ENCODE data around the gene DGKI.

The DGKI gene

DNA sequence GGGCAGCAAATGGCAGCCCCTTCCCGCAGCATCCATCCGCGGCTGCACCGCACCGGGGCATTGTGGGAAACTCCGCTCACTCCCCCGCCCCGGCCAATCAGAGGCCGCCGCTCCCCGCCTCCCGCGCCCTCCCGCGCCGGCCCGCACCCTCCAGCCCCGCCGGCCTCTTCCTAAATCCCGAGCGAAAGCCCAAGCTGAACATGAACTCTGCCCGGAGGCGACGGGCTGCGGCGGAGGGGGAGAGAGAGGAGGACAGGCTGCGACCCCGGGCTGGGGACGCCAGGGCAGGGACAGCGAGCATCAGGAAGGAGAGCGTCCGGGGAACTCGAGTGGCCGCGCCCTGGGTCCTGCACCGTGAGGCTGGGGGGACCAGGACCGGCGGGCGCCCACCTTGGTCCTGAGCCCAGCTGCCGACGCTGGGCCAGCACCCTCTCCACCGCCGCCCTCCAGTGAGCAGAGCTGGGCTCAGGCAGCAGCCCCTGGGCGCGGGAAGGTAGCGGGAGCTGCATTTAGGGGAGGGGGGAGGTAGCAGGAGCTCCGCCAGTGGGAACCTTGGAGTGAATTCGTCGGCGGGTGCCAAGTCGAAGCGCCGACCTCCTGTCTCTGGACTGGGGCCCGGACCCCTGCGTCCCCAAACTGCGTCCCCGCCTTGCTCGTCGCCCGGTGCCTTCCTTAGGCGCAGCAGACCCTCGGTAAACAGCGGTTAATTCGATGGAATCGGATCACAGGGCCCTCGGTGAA is at the start of gene DGKI:
Gene DGKI (minus strand): TSS at position 148 of the 741 bp plus-strand sequence.
- DNase-seq, result no peak

DNA sequence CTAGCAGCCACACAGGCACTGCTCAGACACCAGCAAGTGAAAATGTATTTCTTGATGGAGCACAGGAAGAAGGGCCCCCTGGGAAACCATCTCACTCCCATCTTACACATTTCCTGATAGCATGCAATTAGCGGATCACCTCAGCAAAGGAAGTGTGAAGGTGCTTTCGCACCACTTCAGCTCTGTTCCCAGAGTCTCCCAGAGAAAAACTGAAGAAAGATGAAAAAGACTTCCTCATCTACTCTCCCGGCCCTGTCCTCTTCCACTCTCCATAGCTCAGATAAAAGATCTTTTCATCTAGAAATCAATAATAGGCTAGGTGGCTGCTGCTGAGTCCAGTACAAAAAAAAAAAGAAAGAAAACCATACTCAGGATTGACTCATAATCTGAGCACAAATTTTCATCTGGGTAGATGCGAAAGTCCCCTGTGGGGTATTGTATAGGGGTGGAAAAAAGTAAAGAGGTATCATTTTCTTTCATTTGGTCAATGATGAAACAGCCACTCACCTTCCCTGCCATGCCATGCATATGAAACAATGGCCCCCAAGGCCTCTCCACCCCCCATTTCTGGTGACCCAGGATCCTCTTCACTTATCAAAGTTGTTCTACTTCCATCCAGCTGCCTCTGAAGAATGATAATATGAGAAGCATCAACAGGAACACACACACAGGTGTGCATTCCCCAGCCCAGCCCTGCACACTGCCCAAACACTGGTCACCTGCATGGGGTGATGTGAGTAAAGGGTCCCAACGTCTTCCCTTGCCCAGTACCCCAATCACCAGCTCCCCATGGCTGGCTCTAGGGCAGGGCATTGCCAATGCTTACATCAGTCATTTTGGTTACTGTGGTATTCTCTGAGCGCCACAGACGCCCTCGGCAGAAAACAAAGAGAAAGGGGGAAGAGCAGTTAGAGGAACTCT is 48.8 kb upstream of the DGKI start:
- DNase-seq, result no peak

DNA sequence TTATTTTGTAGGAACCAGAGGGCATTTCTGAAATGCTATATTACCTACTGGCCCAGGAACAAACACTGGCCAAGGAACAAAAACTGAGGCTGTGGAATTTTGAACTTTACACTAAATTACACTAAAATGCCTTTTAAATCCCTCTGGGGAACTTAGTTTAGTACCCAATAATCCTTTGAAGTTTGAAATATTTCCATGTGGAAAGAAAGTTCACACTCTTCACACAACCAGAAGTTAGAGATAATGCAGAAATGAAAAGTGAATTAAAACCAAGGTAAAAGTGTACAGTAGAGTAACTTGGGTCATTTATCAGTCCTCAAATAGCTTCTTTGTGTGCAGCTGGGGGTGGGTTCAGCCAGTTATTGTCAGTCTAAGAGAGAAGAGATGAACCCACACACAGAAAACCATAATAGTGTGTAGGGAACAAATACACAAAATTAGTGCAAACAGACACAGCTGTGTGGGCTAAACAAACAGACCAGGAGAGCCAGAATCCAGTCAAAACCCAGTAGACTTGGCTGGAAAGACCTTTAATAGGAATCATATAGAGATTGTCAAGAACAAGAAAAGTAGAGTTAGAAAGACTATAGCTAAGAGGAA is 46.5 kb upstream of the DGKI start:
- DNase-seq, result no peak

DNA sequence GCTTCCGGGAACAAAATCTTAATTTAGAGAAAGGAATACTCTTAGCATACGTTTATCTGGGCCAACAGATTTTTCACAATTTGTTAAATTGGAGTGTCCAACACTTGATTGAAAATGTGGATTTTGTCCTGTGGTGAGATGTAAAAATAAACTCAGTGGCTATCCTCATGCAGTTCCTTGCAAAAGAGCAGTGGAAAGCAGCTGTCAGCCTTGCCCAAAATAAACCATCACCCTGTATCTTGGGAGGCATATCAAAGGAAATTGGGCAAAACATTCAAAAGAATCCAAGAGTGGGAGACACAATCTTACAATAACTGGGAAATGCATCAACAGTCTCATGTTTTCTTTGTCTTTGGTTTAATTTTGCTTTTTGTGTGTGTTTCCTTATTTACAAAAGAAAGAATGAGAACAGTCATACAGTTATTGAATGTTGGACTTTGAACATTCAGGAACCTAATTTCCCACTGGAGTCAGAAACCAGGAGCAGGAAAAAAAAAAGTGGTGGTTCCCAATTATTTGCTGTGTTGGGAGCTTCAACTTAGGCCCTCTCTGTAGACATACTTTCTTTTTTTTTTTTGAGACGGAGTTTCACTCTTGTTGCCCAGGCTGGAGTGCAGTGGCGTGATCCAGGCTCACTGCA is 44.4 kb upstream of the DGKI start:
- no peak for DNase-seq

DNA sequence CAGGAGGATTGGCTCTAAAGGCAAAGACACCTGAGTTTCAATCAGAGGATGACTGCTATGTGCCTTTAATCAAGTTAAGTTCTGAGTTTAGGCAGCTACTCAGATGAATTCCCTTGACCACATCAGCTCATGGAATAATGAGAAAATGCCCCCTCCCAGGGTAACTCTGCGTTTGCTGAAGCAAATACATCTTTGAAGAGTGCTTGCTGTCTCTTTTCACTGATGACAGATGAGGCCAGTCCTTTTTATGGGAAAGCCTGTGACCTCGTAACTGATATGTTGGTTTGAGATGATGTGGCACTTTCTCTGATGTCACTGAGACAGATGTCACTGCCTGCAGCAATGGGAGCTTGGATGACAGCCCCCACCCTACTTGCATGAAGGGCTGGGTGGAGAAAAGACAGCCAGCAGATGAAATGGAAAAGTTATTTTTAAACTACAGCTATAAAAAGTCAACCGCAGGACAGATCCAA is 43.7 kb upstream of the DGKI start:
- no peak for DNase-seq

DNA sequence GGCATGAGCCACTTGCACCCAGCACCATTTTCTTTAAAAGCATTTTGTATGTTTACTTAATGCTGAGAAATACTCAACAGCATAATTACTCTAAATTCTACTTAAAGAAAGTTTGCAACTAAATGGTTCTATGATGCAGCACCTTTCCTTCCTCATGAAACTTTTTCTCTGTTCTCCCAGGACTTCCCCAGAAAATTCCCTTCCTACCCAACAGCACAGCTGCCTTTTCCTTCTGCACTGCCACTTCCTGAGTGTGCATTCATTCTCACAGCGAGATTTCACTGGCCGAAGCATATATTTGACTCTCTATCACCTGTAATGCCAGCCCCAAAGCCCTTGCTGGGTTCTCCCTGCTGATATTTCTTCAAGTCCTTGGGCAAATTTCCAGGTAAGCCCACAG is 41.5 kb upstream of the DGKI start:
- no peak for DNase-seq

DNA sequence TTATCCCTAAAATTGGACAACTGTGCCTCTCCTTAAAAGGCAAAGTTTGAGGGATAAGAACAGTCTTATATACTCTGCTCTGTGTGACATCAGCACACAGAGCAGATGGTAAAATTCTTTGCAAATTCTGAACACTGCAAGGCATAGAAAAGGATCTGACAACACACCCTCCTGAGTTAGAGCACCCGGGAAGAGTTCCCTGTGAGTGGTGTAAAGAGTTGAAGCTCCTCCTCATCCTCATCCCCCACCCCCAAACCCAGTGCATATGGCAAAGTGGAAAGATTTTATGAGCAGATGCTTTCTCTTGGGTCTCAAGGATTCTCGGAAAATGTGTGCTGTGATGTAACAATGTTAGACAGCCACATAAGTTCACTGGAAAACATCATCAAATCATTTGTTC is 40.0 kb upstream of the DGKI start:
- no peak for DNase-seq

DNA sequence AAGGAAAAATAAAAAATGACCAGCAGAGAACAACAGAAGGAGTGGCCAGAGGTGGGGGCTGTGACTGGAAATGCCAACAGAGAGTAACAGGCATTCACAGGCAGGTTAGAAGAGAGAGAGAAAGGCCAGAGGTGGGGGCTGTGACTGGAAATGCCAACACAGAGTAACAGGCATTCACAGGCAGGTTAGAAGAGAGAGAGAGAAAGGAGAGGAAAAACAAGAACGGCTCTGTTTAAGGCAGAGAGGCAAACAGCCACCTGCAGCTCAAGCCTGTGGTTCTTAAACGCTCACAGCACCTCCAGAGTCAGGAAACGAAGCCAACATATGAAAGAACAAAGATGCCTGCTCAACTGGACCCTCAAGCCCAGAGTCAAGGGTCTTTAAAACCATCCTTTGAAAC is 39.5 kb upstream of the DGKI start:
- DNase-seq, result no peak

DNA sequence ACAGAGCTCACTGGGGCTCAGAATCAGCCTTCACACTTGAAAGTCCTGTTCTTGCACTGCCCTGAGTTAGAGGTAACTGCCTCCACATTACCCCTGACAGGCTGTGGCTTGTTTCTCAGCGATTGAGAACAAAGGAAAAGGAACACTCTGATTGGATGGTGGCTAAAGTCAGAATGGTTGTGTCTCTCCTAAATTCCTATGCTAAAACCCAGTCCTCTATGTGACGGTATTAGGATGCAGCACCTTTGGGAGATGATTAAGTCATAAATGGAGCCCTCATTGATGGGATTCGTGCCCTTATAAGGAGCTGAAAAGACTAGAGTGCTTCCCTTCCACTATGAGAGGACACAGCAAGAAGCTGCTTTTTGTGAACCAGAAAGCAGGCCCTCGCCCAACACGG is 38.9 kb upstream of the DGKI start:
- DNase-seq, result no peak

DNA sequence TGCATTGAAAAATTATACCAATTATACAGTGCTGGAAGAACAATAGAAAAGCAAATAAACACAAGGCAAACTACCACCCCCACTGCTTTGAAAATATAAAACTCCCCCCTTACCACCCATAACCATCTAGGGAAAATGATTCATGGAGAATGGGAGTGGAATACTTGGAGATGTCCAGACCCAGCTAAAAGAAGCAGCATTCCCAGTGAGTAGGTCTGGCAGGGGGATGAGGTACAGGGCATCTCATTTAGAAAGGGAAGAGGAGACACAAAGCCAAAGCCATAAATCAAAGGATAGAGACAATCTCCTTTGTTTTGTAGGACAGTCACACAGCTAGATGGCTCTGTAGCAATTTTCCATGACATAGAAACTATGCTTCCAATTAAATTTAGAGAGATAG is 36.0 kb upstream of the DGKI start:
- no peak for DNase-seq

DNA sequence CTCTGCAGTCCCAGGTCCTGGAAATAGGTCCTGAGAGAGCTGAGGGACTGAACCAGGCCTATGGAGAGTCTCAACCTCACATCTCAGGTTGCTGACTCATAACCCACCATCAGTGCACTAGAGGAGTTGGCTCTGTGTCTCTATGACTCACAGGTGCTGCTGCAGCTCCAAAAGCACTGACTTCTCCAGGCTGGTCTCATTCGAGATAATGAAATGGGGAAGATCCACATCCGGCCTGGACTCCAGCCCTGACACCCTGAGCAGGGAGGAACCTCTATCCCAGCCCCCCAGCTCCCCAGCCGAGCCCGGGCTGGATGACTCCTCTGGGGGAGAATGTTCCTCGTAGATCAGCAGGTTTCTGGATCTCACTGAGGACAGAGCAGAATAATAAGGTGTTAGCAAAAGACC is 35.5 kb upstream of the DGKI start:
- no peak for DNase-seq

DNA sequence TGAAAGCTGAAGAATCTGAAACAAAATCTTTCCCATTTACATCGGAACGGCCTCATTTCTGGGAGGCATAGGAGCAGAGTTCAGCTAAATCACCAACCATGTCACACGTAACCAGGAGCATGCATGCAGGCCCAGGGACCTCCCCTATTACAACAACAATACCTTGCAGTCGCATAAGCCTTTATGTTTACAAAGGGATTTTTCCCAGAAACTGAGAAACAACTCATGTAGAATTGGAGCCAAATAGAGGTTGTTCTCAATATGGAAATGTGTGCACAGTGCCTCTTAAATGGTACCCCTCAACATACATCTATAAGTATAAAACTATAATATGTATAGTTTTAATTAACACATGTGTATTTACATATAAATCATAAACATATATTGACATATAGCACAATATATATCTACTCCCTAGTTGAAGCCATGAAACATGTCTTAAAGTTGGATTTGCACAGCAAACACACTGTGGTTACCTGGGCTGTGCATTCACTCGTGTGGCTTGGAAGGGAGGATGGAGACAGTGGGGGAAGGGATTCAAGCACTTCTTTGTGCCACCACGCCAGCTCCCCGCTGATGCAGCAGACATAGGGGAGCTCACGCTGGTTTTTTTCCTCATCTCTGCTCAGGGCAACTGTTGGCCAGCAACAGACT is 35.0 kb upstream of the DGKI start:
- no peak for DNase-seq

DNA sequence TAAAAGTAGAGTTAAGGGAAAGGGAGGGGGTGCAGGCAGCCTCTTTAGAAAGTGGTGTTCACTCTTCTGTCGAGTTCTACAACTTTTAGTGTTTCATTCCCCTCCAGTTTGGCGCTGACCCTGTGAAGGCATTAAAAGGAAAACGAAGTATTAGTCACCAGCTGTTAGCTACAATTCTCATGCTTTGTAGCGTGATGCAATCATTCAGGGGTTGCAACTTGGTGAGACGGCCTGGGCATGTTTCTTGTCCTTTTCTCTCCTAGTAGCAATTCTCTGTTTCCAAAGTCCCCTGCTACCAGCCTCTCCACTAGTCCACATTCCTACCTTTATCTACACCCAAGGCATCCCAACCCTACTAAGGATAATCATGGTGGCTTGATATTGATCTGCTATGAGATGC is 33.7 kb upstream of the DGKI start:
- DNase-seq, result no peak

DNA sequence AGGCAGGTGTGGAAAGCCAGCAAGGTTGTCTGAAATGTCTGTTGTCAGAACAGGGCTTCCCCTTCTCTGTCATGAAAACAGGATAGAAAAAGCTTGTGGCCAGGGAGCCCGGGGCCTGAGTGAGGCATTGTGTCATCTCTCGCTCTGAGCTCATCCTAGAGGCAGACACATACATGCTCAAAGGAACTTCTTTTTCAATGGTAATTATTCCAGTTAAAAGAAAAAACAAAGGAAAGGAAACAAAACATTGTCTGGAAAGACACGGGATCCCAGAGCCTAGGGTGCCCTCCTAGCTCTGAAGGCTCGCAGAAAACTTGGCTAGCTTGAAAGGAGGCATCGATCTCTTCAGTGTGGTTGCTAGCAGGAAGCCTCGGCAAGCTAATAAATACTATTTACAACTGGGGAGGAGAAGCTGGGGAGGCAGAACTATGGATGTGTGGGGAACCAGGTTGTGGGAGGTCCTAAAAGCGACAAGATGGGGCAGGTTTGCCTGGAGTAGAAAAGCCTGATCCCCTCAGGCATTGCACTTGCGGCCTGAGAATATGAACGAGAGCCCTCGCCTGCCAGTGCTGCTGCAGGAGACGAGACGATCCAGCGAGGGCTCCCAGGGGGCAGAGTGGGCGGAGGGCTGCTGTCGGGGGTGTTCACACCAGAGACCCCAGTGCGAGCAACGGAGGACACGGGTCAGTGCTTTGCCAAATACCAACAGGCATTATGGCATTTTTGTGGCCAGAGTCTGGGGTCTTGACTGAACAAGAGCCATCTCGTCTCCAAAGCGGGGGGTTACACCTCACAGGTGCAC is 32.8 kb upstream of the DGKI start:
- DNase-seq, result no peak

DNA sequence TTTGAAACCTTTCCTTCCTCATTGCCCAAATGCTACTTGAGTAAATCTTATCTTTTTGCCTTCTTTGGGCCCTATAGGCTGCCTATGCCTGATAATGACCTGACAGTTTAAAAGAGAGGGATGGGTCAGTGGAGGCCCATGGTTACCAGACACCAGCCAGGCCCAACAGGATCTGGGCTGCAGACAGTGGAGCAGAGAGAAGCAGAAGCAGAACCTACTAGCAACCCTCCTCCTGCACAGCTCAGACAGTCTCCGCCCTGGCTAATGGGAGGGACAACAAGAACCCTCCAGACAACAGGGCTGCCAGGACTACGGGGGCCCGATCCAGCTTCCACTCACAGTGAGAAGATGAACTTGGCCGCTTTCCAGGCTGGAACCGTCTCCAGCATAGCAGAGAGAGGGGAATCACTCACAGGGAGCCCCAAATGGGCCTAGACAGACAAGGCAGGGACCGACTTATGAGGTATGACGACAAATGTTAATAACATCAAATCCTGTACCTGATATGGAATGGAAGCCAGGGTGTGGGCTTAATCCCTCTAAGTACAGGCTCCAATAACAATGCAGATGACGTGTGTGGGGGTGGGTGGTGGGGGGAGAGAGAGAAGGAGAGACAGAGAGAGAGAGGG is 31.7 kb upstream of the DGKI start:
- no peak for DNase-seq

DNA sequence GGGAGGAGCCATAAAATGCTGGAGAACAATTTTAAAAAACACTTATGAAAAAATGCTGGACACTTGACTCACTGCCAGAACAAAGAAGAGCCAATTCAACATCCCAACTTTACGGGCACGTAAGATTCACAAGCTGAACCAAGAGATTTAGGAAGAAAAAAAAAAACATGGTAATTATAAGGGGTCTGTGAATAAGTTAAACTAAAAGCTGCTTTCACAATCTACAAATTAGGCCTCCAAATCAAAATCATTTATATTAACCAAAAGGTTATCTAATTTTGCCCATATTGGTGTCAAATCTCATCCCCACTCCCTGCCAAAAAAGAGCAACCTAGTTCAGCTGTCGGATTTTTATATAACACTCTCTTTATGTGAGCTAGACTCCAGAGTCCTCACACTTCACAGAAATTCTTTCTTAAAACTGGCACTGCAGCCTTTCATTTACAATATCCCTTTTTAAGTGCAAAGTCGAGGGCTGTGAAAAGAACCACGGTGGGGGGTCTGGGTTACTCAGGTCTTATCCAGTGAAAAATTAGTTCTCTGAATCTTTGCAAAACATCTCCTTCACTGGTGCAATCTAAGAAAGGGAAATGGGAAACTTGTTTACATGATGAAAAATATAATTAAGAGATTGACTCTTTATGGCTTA is 30.4 kb upstream of the DGKI start:
- no peak for DNase-seq

DNA sequence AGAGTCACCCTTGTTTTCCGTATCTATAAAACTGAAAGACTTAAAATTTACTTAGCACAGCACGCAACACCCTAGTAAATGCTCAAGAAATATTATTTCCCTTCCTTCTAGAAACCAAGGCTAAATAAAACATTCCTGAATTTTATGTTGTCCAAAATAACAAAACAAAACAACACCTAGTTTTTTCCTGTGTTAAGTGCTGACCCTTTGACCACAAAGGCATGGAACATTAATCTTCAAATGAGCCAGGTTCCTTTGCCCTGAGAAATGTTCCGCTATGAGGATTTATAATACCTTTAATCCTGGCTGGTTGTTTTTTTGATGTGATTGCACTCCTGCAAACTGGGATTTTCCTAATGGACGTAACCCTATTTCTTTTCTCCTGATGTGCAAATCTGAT is 29.0 kb upstream of the DGKI start:
- no peak for DNase-seq

DNA sequence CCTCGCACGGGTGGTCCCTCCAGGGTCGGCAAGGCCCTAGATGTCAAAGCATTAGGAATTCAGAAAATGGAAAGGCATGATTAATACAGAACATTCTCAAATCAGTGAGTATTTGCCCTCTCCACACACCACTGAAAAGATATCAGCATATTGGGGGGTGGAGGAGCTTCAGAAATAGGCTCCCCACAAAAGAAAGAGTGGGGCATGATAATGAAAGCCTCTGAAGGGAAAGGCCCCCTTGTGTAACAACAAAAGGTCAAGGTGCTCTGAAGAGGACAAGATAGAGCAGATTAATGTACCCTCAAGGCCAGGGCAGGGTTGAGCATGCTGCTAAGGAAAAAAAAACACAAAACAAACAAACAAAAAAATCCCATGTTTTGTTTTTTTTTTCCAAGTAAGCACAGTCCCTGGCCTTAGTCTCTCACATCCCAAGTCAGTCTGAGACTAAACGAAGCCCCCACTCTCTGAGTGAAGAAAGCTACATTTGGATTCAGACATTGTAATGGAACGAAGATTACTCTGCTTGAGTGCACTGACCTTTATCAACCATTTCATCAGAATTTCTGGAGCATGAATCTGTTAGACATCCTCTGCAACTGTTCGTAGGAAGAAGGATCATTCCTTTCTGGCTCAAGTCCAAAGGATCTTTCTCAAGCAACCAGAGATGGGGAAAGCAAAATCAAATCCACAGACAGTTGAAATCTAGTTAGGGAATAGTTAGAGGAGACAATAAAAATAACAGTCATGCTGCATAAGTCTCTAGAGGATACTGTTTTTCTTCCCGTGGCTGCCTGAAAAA is 27.4 kb upstream of the DGKI start:
- DNase-seq, result no peak

DNA sequence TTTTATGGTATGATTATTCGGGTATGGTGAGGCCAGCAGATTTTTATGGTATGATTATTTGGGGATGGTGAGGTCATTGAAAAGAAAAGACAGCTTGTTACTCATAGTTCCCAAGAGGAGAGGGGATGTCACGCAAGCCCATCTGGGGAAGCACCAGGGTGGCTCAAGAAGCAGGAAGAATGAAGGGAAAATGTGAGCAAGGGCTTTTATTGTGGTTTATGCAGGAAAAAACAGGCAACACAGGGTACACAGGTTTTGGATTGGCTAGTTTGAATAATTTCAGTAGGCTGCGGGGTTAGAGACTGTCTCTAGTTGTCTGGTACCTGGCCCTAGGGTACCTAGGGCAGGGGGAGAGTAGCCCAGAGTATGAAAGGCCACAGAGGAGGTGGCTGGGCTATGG is 26.8 kb upstream of the DGKI start:
- no peak for DNase-seq
